IMR-90 (cell line): ENCODE results near the gene FRG1. TPM values are rescaled to one million over a fixed set of nuclear protein-coding genes. Genes with fewer than 3 reads are reported as not detected.

Experiments used
- ATAC-seq: fragments of 200-7000 bp; cut with Tn5 transposase; 2 replicates; pipeline ENCODE4 v1.9.1; 2020; ENCODE audit warnings: low read depth, mild to moderate bottlenecking, moderate library complexity
- BruUV-seq: library from RNA; stranded (reverse); fragments of 400-500 nt; replicated peaks from 2 replicates; lab custom pipeline; 2021; lab: Mats Ljungman, UMichigan
- CTCF ChIA-PET: fragments of 300-600 bp; formaldehyde crosslinking; extraction: SDS; loops from one replicate; lab custom pipeline; 2021; ENCODE audit warnings: antibody characterized with exemption; lab: Yijun Ruan, JAX
- POLR2A ChIA-PET: fragments of 300-600 bp; sonication (Branson Sonifier 250); formaldehyde crosslinking; loops from one replicate; lab custom pipeline; 2022; ENCODE audit warnings: antibody characterized with exemption; ENCODE audit not compliant: unreplicated experiment; lab: Charles Lee
- DNase-seq: peaks from one replicate; pipeline ENCODE4 v3.0.0; 2013
- H2AFZ ChIP-seq: replicated peaks from 2 replicates; pipeline ENCODE3; 2013; ENCODE audit warnings: low read length, mild to moderate bottlenecking; ENCODE audit not compliant: poor library complexity
- H2AK5ac ChIP-seq: 2 replicates; pipeline ENCODE4 v1.6.1; 2013; ENCODE audit warnings: low read depth, low read length, inconsistent platforms
- H2AK9ac ChIP-seq: replicated peaks from 2 replicates; pipeline ENCODE3; 2013; ENCODE audit warnings: mild to moderate bottlenecking, low read depth, low read length, moderate library complexity; ENCODE audit not compliant: poor library complexity
- H2BK120ac ChIP-seq: 2 replicates; pipeline ENCODE4 v1.6.1; 2013; ENCODE audit warnings: low read depth, low read length, inconsistent platforms
- H2BK15ac ChIP-seq: 3 replicates; pipeline ENCODE4 v1.6.1; 2013; ENCODE audit warnings: low read depth, low read length, inconsistent platforms
- H2BK20ac ChIP-seq: 2 replicates; pipeline ENCODE4 v1.6.1; 2013; ENCODE audit warnings: low read depth, mild to moderate bottlenecking, inconsistent platforms, low read length, moderate library complexity
- H2BK5ac ChIP-seq: 2 replicates; pipeline ENCODE4 v1.6.1; 2013; ENCODE audit warnings: mild to moderate bottlenecking, low read depth, low read length, inconsistent platforms; ENCODE audit not compliant: poor library complexity, severe bottlenecking
- H3K14ac ChIP-seq: replicated peaks from 2 replicates; pipeline ENCODE4 v1.6.1; 2013; ENCODE audit warnings: low read depth, low read length, inconsistent platforms
- H3K18ac ChIP-seq: 2 replicates; pipeline ENCODE4 v1.6.1; 2013; ENCODE audit warnings: low read depth, low read length, control low read depth
- H3K23ac ChIP-seq: 2 replicates; pipeline ENCODE4 v1.6.1; 2013; ENCODE audit warnings: low read depth, low read length, inconsistent platforms
- H3K27ac ChIP-seq: 2 replicates; pipeline ENCODE4 v1.5.1; 2013; ENCODE audit warnings: mild to moderate bottlenecking, control low read depth, low read length; ENCODE audit not compliant: insufficient read depth
- H3K27me3 ChIP-seq: 2 replicates; pipeline ENCODE4 v1.6.1; 2013; ENCODE audit warnings: low read length; ENCODE audit not compliant: control insufficient read depth, insufficient read depth
- H3K36me3 ChIP-seq: 2 replicates; pipeline ENCODE4 v1.6.1; 2013; ENCODE audit warnings: low read length, mixed read lengths; ENCODE audit not compliant: control insufficient read depth, insufficient read depth
- H3K4ac ChIP-seq: 2 replicates; pipeline ENCODE4 v1.6.1; 2013; ENCODE audit warnings: low read depth, low read length, inconsistent platforms
- H3K4me1 ChIP-seq: 2 replicates; pipeline ENCODE4 v1.6.1; 2013; ENCODE audit warnings: low read length, mixed read lengths; ENCODE audit not compliant: control insufficient read depth, insufficient read depth
- H3K4me2 ChIP-seq: 2 replicates; pipeline ENCODE4 v1.6.1; 2013; ENCODE audit warnings: low read depth, mild to moderate bottlenecking, control low read depth, low read length, moderate library complexity
- H3K4me3 ChIP-seq: 2 replicates; pipeline ENCODE4 v1.5.1; 2013; ENCODE audit warnings: low read depth, mild to moderate bottlenecking, control low read depth, low read length, moderate library complexity; ENCODE audit not compliant: insufficient read depth
- H3K56ac ChIP-seq: 2 replicates; pipeline ENCODE4 v1.6.1; 2013; ENCODE audit warnings: low read length, inconsistent platforms; ENCODE audit not compliant: insufficient read depth; ENCODE audit errors: extremely low read depth
- H3K79me1 ChIP-seq, 2 experiments: 2 replicates each; pipeline ENCODE4 v1.6.1; 2013; ENCODE audit warnings: low read length in 2 of 2, inconsistent platforms in 1 of 2, low read depth in 1 of 2
- H3K9ac ChIP-seq: 2 replicates; pipeline ENCODE4 v1.6.1; 2013; ENCODE audit warnings: low read depth, low read length, control low read depth
- H3K9me1 ChIP-seq: 2 replicates; pipeline ENCODE4 v1.6.1; 2013; ENCODE audit warnings: low read length, inconsistent platforms; ENCODE audit not compliant: insufficient read depth
- H3K9me3 ChIP-seq: 2 replicates; pipeline ENCODE4 v1.6.1; 2013; ENCODE audit warnings: low read length; ENCODE audit not compliant: control insufficient read depth, insufficient read depth
- H4K20me1 ChIP-seq: 2 replicates; pipeline ENCODE4 v1.6.1; 2013; ENCODE audit warnings: low read length, inconsistent platforms; ENCODE audit not compliant: insufficient read depth
- H4K5ac ChIP-seq: 2 replicates; pipeline ENCODE4 v1.6.1; 2013; ENCODE audit warnings: mild to moderate bottlenecking, low read depth, low read length, control low read depth
- H4K8ac ChIP-seq, 2 experiments: 2 replicates each; pipeline ENCODE4 v1.6.1; 2013; ENCODE audit warnings: low read depth in 2 of 2, low read length in 2 of 2, control low read depth in 1 of 2, inconsistent platforms in 1 of 2
- H4K91ac ChIP-seq: 2 replicates; pipeline ENCODE4 v1.6.1; 2013; ENCODE audit warnings: low read depth, low read length, inconsistent platforms; ENCODE audit not compliant: insufficient read depth
- CEBPB ChIP-seq: IDR thresholded peaks from 2 replicates; pipeline ENCODE4 v1.6.1; 2012; ENCODE audit warnings: low read depth, low read length, improper control_type of control experiment
- CHD1 ChIP-seq: IDR thresholded peaks from 2 replicates; pipeline ENCODE4 v1.6.1; 2012; ENCODE audit warnings: low read depth, low read length, improper control_type of control experiment
- CTCF ChIP-seq: conservative IDR thresholded peaks from 2 replicates; pipeline ENCODE4 v1.5.1; 2012; ENCODE audit warnings: mild to moderate bottlenecking, low read depth, low read length, improper control_type of control experiment
- ELK1 ChIP-seq: fragments of 150-350 bp; IDR thresholded peaks from 2 replicates; pipeline ENCODE4 v1.6.1; 2016; ENCODE audit warnings: low read depth, mild to moderate bottlenecking, low read length, moderate library complexity, borderline replicate concordance
- FOS ChIP-seq: fragments of 150-350 bp; IDR thresholded peaks from 2 replicates; pipeline ENCODE4 v1.6.1; 2016; ENCODE audit warnings: low read depth, low read length
- MAFK ChIP-seq: IDR thresholded peaks from 2 replicates; pipeline ENCODE4 v1.6.1; 2012; ENCODE audit warnings: low read depth, low read length, improper control_type of control experiment
- MAZ ChIP-seq: IDR thresholded peaks from 2 replicates; pipeline ENCODE4 v1.6.1; 2012; ENCODE audit warnings: low read depth, mild to moderate bottlenecking, low read length, improper control_type of control experiment, moderate library complexity, borderline replicate concordance
- NFE2L2 ChIP-seq: fragments of 150-350 bp; IDR thresholded peaks from 2 replicates; pipeline ENCODE4 v1.6.1; 2016; ENCODE audit warnings: low read depth, mild to moderate bottlenecking, low read length
- POLR2A ChIP-seq: IDR thresholded peaks from 2 replicates; pipeline ENCODE4 v1.6.1; 2012; ENCODE audit warnings: mild to moderate bottlenecking, low read depth, low read length
- RAD21 ChIP-seq: IDR thresholded peaks from 2 replicates; pipeline ENCODE4 v1.6.1; 2012; ENCODE audit warnings: low read length, improper control_type of control experiment
- RCOR1 ChIP-seq: IDR thresholded peaks from 2 replicates; pipeline ENCODE4 v1.6.1; 2012; ENCODE audit warnings: mild to moderate bottlenecking, low read length, improper control_type of control experiment; ENCODE audit not compliant: insufficient replicate concordance
- SMC3 ChIP-seq: fragments of 150-350 bp; IDR thresholded peaks from 2 replicates; pipeline ENCODE4 v1.6.1; 2016; ENCODE audit warnings: low read depth, mild to moderate bottlenecking, antibody characterized with exemption, low read length, moderate library complexity
- USF2 ChIP-seq: fragments of 150-350 bp; IDR thresholded peaks from 2 replicates; pipeline ENCODE4 v1.6.1; 2017; ENCODE audit warnings: mild to moderate bottlenecking, antibody characterized with exemption, low read length, low read depth
- WGBS, 2 experiments: methylation state at CpG; one replicate each; pipeline versions ENCODE4 v1.1.5 to v1.1.7; 2013; ENCODE audit warnings: missing lambda C conversion rate in 2 of 2; ENCODE audit not compliant: insufficient read length in 1 of 2; ENCODE audit errors: extremely low coverage in 2 of 2; 5-methylcytosine and 5-hydroxymethylcytosine counted together
- dilution Hi-C: fragments of 300-500 bp; cut with HindIII; formaldehyde crosslinking; loops from one replicate; pipeline ENCODE4 v1.14.3; 2018; ENCODE audit warnings: low sequenced_read_pairs; ENCODE audit not compliant: unreplicated experiment
- in situ Hi-C: fragments of 300-500 bp; cut with MboI; formaldehyde crosslinking; loops from 3 replicates; pipeline ENCODE4 v1.14.3; 2019; ENCODE audit warnings: low sequenced_read_pairs, inconsistent platforms, mixed read lengths
- intact Hi-C: fragments of 100-400 bp; cut with micrococcal nuclease; formaldehyde crosslinking; loops from 2 replicates; pipeline ENCODE4 v1.10.0; 2022
- polyA plus RNA-seq, 3 experiments: library from polyadenylated mRNA; depleted of rRNA; stranded (reverse); fragments of >200 nt; gene quantifications; 2 replicates each; pipeline ENCODE4 v1.2.3, GENCODE V29; 2012; ENCODE audit warnings: low replicate concordance in 1 of 3
- total RNA-seq: library from RNA; depleted of rRNA; stranded (reverse); fragments of >200 nt; gene quantifications from 2 replicates; pipeline ENCODE4 v1.2.3, GENCODE V29; 2012

FRG1 gene
- total and polyA plus RNA-seq, 2 of the 4 experiments (the other 2 are of a cell fraction), result 13.4 to 16.2 TPM

GRCh38 chr4:189988877-189989431, 48.3 kb downstream of the FRG1 start:
- DNase-seq (no peak), ATAC-seq (no peak)
- H2BK20ac ChIP-seq, result no peak overlapping the region
- no peaks in the 10 kb centered on the region for H3K9me3 ChIP-seq
- no TSS peak for BruUV-seq
- in situ Hi-C loops (no loop called here), dilution Hi-C loops (no loop called here), intact Hi-C loops (no loop called here)
- no peak overlapping the region for H3K4me2 ChIP-seq
- H4K91ac ChIP-seq, result no peak overlapping the region
- H2AK5ac ChIP-seq, result no peak overlapping the region
- TF ChIP-seq ELK1 (no peak), RAD21 (no peak), CEBPB (no peak), NFE2L2 (no peak), CHD1 (no peak), POLR2A (no peak), MAFK (no peak), RCOR1 (no peak), FOS (no peak), CTCF (no peak), SMC3 (no peak), USF2 (no peak), MAZ (no peak)
- H4K20me1 ChIP-seq, result no peaks in the 10 kb centered on the region
- H3K79me1 ChIP-seq, result no peaks in the 10 kb centered on the region
- CTCF ChIA-PET, result no interaction called here
- H3K27ac ChIP-seq, result no peak overlapping the region
- POLR2A ChIA-PET, result no interaction called here
- no peak overlapping the region for H2AK9ac ChIP-seq
- no peak overlapping the region for H2BK120ac ChIP-seq
- H3K4me1 ChIP-seq, result no peaks in the 10 kb centered on the region
- no peak overlapping the region for H3K9ac ChIP-seq
- H3K9me1 ChIP-seq, result no peaks in the 10 kb centered on the region
- H3K14ac ChIP-seq, result no peak overlapping the region
- no peak overlapping the region for H2AFZ ChIP-seq
- no peak overlapping the region for H2BK15ac ChIP-seq
- no peaks in the 10 kb centered on the region for H3K27me3 ChIP-seq
- H3K56ac ChIP-seq, result no peak overlapping the region
- H4K5ac ChIP-seq, result no peak overlapping the region
- H3K23ac ChIP-seq, result no peak overlapping the region
- H4K8ac ChIP-seq, result no peak overlapping the region
- no peak overlapping the region for H2BK5ac ChIP-seq
- no peak overlapping the region for H3K18ac ChIP-seq
- H3K36me3 ChIP-seq, result no peaks in the 10 kb centered on the region
- no peak overlapping the region for H3K4ac ChIP-seq
- 20% methylated on average over 1 of the region's 3 CpGs; no CpG with 5 or more reads in 1 of the 2 experiments for WGBS, 2 experiments
- no peak overlapping the region for H3K4me3 ChIP-seq
